Prostate gland (tissue), 2 donors: ENCODE results near the gene CABLES2. TPM values are rescaled to one million over a fixed set of nuclear protein-coding genes. Genes with fewer than 3 reads are reported as not detected.

ENCODE experiments used
- DNase-seq: peaks from one replicate; pipeline ENCODE4 v3.0.0-alpha.2; 2019; ENCODE audit warnings: low spot score
- H3K27ac ChIP-seq, 2 donors: fragments of 200-600 bp; sonication (generic); 2 replicates each; pipeline ENCODE4 v1.5.1; 2017 to 2019
- H3K27me3 ChIP-seq: fragments of 200-600 bp; sonication (generic); replicated peaks from 2 replicates; pipeline ENCODE4 v1.5.1; 2019; ENCODE audit not compliant: insufficient read depth
- H3K36me3 ChIP-seq, 2 donors: fragments of 200-600 bp; sonication (generic); 1 replicate in 1 of 2; 2 replicates in 1 of 2; pipeline versions ENCODE4 v1.5.1 to v1.8.1; 2017 to 2019
- H3K4me1 ChIP-seq: fragments of 200-600 bp; sonication (generic); replicated peaks from 2 replicates; pipeline ENCODE4 v1.5.1; 2019
- H3K4me3 ChIP-seq, 2 donors: fragments of 200-600 bp; sonication (generic); 2 replicates each; pipeline ENCODE4 v1.5.1; 2017 to 2019
- H3K9me3 ChIP-seq: fragments of 200-600 bp; sonication (generic); 2 replicates; pipeline ENCODE4 v1.5.1; 2017
- CTCF ChIP-seq, 4 experiments: fragments of 200-600 bp in 2 of 4; fragments of 450-650 bp in 2 of 4; sonication (generic) in 2 of 4; IDR thresholded peaks; 1 replicate in 3 of 4; 2 replicates in 1 of 4; pipeline ENCODE4 v1.5.1; 2016 to 2019; ENCODE audit warnings: antibody characterized with exemption in 4 of 4, mild to moderate bottlenecking in 2 of 4, moderate library complexity in 2 of 4
- POLR2A ChIP-seq: fragments of 450-650 bp; IDR thresholded peaks from one replicate; pipeline ENCODE4 v1.6.1; 2016; ENCODE audit warnings: antibody characterized with exemption, mild to moderate bottlenecking
- POLR2AphosphoS5 ChIP-seq: sonication (generic); formaldehyde crosslinking; IDR thresholded peaks from one replicate; pipeline ENCODE4 v1.6.1; 2017; ENCODE audit warnings: antibody characterized with exemption
- WGBS: methylation state at CpG from one replicate; pipeline ENCODE4 v1.1.5; 2018; 5-methylcytosine and 5-hydroxymethylcytosine counted together
- intact Hi-C: fragments of 100-400 bp; cut with DNase I; formaldehyde crosslinking; loops from one replicate; pipeline ENCODE4 v1.14.2; 2022
- total RNA-seq, 2 donors: library from RNA; depleted of rRNA; stranded (reverse); fragments of >200 nt; gene quantifications; one replicate each; pipeline ENCODE4 v1.1.0, GENCODE V29; 2016

The CABLES2 gene
- total RNA-seq, 2 donors from 2014 or later: 4.1 to 31.3 TPM

GRCh38 chr20:62411479-62412193 is 4.6 kb upstream of the CABLES2 start:
- whole genome bisulfite sequencing: 85% methylated on average over 18 of the region's 24 CpGs
- Histone ChIP-seq H3K27ac (no peak overlapping the region), H3K4me3 (no peak overlapping the region), H3K4me1 (peaks cover 13% of the 10 kb centered on the region), H3K36me3 (no peaks in the 10 kb centered on the region), H3K9me3 (no peaks in the 10 kb centered on the region), H3K27me3 (no peaks in the 10 kb centered on the region)
- no peak for DNase-seq
- TF ChIP-seq POLR2A (no peak), CTCF (IDR thresholded peaks at IDR 0.05) (no peak), POLR2AphosphoS5 (no peak)
- intact Hi-C loops: loop anchor here (5.0 kb wide), 1 partner anchor 86 kb away; no protein-coding TSS in a partner anchor

DNA sequence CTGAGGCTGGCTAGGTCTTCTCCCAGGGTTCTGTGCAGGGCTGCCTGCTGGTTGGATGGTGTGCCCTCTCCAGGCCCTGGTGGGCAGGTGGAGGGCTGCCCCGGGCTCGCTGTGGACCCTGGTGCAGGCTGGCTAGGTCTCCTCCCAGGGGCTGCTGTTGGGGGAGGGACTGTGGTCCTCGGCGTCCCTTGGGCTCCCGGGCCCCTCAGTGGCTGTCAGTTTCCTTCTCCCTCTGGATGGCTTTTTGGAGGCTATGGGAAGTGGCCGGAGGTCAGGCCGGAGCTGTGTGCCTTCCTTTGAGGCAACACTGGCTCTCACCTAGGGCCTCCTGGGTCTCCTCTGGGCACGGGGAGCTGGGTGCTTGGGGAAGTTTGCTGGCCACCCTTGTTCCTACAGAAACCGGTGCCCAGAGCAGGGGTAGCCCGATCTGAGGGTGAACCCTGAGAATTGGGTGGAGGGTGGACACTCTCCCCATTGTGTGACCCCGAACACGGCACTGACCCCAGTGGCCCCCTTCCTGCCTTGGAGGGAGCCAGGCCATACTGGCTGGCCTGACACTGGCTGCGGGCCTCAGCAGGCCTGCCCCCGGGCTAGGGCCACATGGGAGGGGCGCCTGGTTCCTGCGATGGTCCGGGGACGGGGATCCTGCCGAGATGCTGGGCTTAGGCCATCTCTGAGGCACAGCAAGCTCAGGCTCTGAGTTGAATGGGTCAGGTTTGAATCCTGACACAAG is 3.8 kb upstream of the CABLES2 start:
- no peaks in the 10 kb centered on the region for H3K9me3 ChIP-seq
- no peak overlapping the region for H3K4me3 ChIP-seq
- no peak for TF ChIP-seq CTCF (IDR thresholded peaks at IDR 0.05)
- no peak for TF ChIP-seq POLR2A
- no peak for TF ChIP-seq POLR2AphosphoS5
- DNase-seq: no peak
- WGBS: 84% methylated on average over 15 of the region's 19 CpGs
- peaks cover 20% of the 10 kb centered on the region for H3K4me1 ChIP-seq
- intact Hi-C loops: loop anchor here (5.0 kb wide), 1 partner anchor 86 kb away; no protein-coding TSS in a partner anchor
- no peaks in the 10 kb centered on the region for H3K27me3 ChIP-seq
- no peaks in the 10 kb centered on the region for H3K36me3 ChIP-seq
- H3K27ac ChIP-seq: no peak overlapping the region

DNA sequence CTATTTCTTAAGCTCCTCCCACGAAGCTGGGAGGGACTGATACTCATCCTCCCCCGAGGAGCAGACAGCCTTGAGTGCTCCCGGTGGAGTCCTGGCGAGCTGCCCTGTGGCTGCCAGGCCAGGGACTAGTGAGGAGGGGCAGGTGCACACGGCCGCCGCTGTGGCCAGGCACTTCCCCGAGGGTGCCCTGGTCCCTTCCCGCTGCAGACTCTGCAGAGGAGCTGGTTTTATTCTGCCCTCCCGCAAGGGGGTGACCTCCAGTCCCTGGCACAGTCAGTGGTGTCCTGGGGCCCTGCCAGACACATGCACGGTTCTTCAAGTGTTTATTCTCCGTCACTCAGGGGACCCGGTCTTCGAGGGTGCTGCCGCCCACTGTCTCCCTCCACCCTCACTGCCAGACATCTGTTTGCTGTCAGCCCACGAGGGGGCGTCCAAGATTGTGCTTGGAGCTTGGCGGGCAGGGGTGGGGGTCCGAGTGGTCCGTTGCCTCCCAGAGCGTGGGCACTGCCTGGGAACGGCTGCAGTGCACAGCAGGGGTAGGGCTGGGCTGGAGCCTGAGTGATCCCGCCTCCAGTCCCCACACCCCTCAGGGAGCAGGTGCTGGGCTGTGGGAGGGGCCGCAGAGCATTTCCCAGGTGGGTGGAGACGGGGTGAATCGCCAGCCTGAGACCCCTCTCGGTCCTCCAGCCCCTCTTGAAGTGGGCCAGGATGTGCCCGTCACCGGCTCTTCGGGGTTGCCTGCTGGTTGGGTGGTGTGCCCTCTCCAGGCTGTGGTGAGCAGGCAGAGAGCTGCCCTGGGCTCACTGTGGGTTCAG is 3.1 kb upstream of the CABLES2 start:
- Histone ChIP-seq H3K27ac (no peak overlapping the region), H3K36me3 (no peaks in the 10 kb centered on the region), H3K27me3 (no peaks in the 10 kb centered on the region), H3K4me1 (peaks cover 23% of the 10 kb centered on the region), H3K4me3 (no peak overlapping the region), H3K9me3 (no peaks in the 10 kb centered on the region)
- intact Hi-C loops: loop anchor here (5.0 kb wide), 2 partner anchors 87 to 207 kb away; no protein-coding TSS in a partner anchor
- peak; percentile 46 for DNase-seq
- WGBS: 10% methylated on average over 30 of the region's 30 CpGs
- TF ChIP-seq POLR2AphosphoS5: no peak
- TF ChIP-seq CTCF (IDR thresholded peaks at IDR 0.05): peak; percentile 15 to 56 (median 45)
- TF ChIP-seq POLR2A: no peak

- 77% methylated on average over 12 of the region's 12 CpGs for WGBS
- DNase-seq: no peak
- TF ChIP-seq POLR2A (no peak), CTCF (IDR thresholded peaks at IDR 0.05) (no peak), POLR2AphosphoS5 (no peak)
- intact Hi-C loops: loop anchor here (5.0 kb wide), 1 partner anchor 208 kb away; no protein-coding TSS in a partner anchor
- Histone ChIP-seq H3K9me3 (no peaks in the 10 kb centered on the region), H3K4me1 (peaks cover 23% of the 10 kb centered on the region), H3K4me3 (no peak overlapping the region), H3K27me3 (no peaks in the 10 kb centered on the region), H3K36me3 (no peaks in the 10 kb centered on the region), H3K27ac (no peak overlapping the region)
These were observed 2.2 kb upstream of the CABLES2 start for GRCh38 chr20:62409086-62409853.
